EL (cell line): ENCODE results near the gene ADAMTSL5.
"Not testable (repeated sequence)": the region's sequence is repeated elsewhere in the genome, so short reads cannot be mapped to it uniquely, and the experiment has no call there.

Experiments used
- DNase-seq: peaks from one replicate; pipeline ENCODE4 v3.0.0-alpha.2; 2016

The ADAMTSL5 gene

GRCh38 chr19:1528596-1529429 is 16.0 kb upstream of the ADAMTSL5 start:
- no peak for DNase-seq

- no peak for DNase-seq
These were observed 15.0 kb upstream of the ADAMTSL5 start for GRCh38 chr19:1527650-1528309.

- no peak for DNase-seq
These were observed 14.3 kb upstream of the ADAMTSL5 start for GRCh38 chr19:1526979-1527649.

DNA sequence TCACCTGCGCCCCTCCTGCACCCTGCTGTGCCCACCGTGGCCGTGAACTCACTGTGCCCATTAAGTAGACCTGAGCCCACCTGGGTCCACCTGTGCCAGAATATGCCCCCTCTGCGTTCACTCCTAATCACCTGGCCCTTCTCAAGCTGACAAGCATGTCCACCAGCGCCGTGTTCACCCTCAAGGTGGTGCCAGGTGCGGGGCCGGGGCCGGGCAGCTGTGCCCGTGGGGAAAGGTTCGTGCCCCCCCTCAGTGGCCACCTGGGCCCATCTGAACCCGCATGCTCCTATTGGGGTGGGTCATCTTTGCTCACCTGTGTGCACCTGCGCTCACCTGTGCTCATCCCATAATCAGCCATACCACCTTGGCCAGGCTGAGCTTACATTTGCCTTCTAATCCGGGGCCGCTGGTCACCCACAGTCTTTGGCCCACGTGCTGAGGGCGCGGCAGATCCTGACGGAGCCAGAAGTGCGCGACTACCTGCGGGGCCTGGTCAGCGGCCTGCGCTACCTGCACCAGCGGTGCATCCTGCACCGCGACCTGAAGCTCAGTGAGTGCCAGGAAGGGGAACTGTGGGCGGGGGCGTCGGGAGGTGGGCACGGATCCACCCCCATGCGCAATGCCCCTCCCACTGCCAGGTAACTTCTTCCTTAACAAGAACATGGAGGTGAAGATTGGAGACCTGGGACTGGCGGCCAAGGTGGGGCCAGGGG is 13.4 kb upstream of the ADAMTSL5 start:
- DNase-seq, result no peak

DNA sequence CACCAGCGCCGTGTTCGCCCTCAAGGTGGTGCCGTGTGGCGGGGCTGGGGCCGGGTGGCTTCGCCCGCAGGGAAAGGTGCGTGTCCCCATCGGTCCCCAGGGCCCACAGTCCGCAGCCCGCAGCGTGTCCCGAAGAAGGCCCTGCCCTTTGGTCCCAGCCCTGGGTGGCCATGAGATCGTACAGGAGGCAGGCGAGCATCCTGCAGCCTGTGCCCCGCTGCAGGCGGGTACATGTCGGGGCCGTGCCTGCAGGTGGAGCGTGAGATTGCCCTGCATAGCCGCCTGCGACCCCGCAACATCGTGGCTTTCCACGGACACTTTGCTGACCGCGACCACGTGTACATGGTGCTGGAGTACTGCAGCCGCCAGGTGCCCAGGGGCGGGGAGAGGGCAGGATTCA is 12.5 kb upstream of the ADAMTSL5 start:
- DNase-seq, result no peak

GRCh38 chr19:1524972-1525325 is 12.1 kb upstream of the ADAMTSL5 start:
- DNase-seq, result no peak

GRCh38 chr19:1524287-1524971 is 11.6 kb upstream of the ADAMTSL5 start:
- no peak for DNase-seq

DNA sequence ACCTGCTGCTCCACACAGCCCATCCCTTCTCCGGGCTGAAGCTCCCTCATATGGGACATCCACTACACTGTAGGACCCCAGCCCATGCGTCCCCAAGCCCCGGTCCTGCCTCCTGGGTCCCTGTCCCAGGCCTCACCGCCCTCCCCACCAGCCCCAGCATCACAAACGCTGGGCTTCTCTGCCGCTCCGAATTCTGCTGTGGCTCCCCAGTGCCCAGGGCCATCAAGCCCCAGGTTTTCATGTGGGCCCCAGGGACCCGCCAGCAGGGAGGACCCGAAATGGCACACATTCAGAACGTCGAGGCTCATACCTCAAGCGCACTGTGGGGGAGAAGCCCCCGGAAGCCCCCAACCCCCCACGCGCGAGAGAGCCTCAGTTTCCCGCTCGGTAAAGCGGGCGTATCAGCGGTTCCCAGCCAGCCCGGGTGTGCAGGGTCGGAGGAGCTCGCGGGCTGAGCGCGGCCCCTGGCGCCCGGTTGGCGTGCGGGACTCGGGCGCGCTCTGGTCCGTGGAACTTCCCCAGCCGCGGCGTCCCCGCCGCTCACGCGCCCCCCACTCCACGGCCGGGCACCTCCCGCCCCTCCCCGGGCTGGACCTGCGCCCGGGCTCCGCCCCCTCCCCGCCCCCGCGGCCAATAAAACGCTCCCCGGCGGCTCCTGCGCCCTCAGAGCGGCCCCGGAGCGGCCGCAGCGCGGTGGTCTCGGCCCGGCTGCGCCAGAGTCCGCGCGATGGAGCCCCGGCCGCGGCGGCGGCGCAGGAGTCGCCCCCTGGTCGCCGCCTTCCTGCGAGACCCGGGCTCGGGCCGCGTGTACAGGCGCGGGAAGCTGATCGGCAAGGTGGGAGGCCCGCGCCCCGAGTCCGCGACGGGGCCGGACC is 10.8 kb upstream of the ADAMTSL5 start, which contains the start of gene PLK5:
Gene PLK5, plus strand, starts transcription at position 666 of the 875 bp plus-strand sequence. CDS start 2,920 bp downstream, outside the sequence.
- no peak for DNase-seq

GRCh38 chr19:1522838-1523237 is 10.0 kb upstream of the ADAMTSL5 start:
- no peak for DNase-seq

GRCh38 chr19:1522061-1522460 is 9.2 kb upstream of the ADAMTSL5 start:
- no peak for DNase-seq

DNA sequence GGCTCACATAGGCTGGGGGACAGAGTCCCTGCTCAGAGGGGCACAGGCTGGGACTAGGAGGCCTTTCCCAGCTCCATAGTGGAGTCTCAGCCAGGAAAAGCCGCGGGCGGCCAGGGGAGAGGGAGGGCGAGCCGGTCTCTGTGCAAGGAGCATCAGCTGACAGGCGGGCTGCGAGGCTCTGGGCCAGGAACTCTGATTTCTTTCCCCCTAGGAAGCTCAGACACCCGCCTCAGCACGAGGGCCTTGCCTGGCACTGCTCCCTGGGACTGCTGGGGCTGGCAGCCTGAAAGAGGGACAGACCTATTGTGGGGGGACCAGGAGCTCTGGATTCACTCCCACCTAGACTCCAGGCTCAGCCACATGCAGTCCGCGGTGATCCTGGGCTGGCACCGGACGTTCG is 8.8 kb upstream of the ADAMTSL5 start:
- no peak for DNase-seq

- DNase-seq, result no peak
These were observed 7.5 kb upstream of the ADAMTSL5 start for GRCh38 chr19:1520203-1520780.

GRCh38 chr19:1519802-1520201 is 7.0 kb upstream of the ADAMTSL5 start:
- not testable (repeated sequence) for DNase-seq

DNA sequence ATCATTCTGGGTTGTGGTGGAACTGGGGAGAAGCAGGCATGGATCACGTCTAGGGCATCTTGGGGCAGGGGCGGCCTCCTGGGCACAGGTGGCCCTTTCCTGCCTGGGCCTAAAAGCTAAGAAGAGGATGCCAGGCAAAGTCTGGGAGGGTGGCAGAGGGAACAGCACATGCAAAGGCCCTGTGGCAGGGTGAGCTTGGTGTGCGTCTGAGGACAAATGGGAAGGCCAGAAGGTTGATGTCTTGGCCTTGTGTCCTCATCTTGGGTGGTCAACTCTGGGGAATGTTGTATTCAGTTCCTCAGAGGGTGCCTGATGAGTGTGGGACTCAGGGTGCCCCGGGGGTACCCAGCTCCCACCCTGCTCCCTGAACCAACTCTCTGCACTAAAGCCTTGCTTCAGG is 5.7 kb upstream of the ADAMTSL5 start:
- DNase-seq, result no peak

- no peak for DNase-seq
These were observed 3.6 kb upstream of the ADAMTSL5 start for GRCh38 chr19:1516395-1516753.

- DNase-seq, result no peak
These were observed 2.3 kb upstream of the ADAMTSL5 start for GRCh38 chr19:1514986-1515721.

DNA sequence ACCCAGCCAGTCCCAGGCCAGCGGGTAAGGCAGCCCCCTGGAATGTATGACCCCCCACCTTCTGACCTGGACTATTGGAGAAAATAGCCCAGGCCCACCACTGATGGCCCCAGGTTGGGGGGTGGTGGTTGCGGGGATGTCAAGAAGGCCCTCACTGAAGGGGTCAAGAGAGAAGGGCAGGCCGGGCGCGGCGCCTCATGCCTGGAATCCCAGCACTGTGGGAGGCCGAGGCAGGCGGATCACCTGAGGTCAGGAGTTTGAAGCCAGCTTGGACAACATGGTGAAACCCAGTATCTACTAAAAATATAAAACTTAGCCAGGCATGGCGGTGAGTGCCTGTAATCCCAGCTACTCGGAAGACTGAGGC is 1.5 kb upstream of the ADAMTSL5 start:
- DNase-seq, result no peak

DNA sequence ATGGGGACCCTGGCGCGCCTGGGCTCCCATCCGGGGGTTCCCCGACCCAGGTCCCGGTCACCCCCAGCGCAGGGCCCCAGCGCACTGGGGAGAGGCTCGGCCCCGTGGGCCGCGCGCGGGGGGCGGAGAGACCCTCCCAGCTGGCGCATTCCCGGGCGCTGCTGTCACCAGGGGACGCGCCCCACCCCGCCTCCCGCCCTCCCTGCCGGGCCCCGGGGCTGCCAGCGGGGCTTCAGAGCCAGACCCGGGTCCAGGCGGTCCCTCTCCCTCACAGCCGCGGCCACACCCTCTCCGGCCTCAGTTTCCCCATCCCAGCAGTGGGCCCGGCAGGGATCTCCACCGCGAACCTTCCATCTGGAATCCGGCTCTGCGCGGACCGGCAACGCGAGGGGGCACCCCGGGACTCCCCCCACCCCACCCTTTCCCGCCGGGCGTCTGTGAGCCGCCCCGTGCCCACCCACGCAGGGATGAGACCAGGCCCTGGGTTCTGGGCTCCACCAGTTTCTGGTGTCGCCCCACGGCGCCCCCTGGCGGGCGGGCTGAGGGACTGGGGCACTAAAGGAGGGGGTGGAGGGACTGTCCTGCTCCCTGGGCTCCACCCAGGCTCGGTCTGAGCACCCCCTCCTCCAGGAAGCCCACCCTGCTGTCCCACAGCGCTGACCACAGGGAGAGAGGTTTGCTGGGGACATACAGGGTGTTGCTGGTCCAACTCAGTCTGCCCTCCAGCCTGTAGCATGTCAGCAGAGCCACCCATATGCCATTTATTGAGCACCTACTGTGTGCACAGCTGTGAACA is 878 bp upstream of the ADAMTSL5 start:
- DNase-seq, result peak; percentile 64
